HG03097 (cell line): ENCODE results near the gene LAYN.

ENCODE experiments used
- ATAC-seq: cut with Tn5 transposase; IDR thresholded peaks from one replicate; pipeline ENCODE4 v1.9.1; 2021; ENCODE audit not compliant: unreplicated experiment, low FRiP score

LAYN gene

GRCh38 chr11:111540114-111540936 is at the start of gene LAYN:
Gene LAYN (plus strand): TSS chr11:111540720. CDS start chr11:111540844, 124 bp downstream.
- ATAC-seq: no peak

DNA sequence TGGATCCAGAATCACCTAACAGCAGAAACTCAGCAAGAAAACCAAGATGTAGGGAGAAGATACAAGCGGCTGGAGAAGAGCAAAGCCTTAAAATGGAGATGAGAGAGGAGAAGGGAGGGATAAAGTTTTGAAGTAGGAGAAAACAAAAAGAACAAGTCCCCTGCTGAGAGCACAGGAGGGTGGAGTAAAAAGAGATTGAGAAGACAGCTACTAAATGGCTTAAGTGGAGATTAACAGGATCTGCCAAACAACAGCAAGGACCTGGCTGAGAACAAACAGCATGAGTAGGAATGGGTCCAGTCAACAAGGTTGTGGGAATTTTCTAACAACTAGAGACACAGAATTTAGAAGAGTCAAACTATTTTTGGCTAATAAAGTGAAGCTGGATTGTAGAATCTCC is 46.5 kb upstream of the LAYN start:
- ATAC-seq: no peak

DNA sequence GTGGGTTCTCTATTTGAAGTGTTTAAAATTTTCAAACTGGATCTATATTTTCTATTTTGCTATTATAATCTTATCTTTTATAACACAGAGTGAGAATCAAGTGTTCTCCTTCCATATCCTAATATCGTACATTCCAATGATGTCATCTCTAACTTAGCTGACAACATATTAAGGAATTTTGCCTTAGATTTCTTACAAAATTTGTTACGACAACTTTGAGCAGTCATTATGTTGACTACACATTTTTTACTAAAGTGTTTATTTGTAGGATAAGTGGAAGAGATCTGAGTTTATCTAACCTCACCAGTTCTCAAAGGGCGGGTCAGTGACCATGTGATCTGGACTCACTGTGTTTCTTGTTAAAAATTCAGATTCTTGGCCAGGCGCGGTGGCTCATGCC is 41.0 kb upstream of the LAYN start:
- ATAC-seq: no peak

DNA sequence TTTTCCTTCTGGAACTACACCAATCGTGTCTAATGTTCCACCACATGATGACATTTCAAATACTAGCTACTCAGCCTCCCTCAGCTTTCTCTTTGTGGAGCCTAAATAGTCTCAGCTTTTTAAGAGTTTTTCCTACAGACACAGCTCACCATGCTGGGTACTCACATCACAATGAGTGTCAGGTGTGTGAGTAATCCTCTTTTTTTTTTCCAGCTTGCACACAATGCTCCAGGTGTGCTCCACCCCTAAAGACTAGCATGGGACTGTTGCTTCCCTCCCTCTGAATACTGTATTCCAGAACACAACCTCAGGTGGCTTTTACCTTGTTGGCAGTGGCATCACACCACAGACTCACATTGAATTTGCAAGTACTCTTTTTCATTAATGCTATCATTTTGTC is 40.0 kb upstream of the LAYN start:
- no peak for ATAC-seq

GRCh38 chr11:111502611-111503010 is 37.9 kb upstream of the LAYN start:
- no peak for ATAC-seq

- ATAC-seq: no peak
These were observed 30.2 kb upstream of the LAYN start for GRCh38 chr11:111510311-111510710.

- no peak for ATAC-seq
These were observed 28.0 kb upstream of the LAYN start, which contains the start of gene BTG4 for GRCh38 chr11:111512296-111513239. Gene BTG4 (minus strand): TSS chr11:111512386. CDS start chr11:111498776, 13,610 bp downstream.

- no peak for ATAC-seq
These were observed 27.3 kb upstream of the LAYN start for GRCh38 chr11:111513240-111513605.

GRCh38 chr11:111514216-111515031 is 26.1 kb upstream of the LAYN start, which contains the start of gene HOATZ:
Gene HOATZ (plus strand): TSS chr11:111514778. CDS start chr11:111514785, 7 bp downstream.
- no peak for ATAC-seq

GRCh38 chr11:111515591-111515990 is 24.9 kb upstream of the LAYN start:
- no peak for ATAC-seq

GRCh38 chr11:111518668-111519067 is 21.9 kb upstream of the LAYN start:
- ATAC-seq: no peak

DNA sequence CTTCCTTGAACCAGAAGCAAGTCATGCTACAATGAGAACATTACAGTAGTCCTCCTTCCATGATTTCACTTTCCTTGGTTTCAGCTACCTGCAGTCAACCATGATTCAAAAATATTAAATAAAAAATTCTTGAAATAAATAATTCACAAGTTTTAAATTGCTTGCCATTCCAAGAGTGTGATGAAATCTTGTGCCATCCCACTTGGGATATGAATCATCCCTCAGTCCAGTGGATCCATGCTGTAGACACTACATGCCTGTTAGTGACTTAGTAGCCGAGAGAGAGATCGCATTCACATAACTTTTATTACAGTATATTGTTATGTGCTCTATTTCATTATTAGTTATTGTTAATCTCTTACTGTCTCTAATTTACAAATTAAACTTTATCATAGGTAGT is 20.0 kb upstream of the LAYN start:
- ATAC-seq: no peak

DNA sequence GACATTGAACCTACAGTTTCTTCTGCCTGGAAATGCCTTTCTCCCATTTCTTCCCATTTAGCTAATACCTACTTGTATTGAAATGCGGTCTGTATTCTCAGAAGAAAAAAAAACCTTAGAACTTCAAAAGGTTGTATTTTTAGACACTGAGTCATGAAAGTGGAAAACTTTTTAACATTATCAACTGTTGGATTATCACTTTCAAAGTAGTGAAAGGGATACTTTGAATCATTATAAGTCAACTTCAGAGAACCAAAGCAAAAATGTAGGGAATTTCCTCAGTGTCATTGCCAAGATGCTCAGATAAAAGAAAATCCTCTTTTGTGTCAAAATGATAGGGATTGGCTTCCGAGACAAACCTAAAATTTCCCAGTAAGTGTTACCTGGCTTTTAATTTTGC is 19.4 kb upstream of the LAYN start:
- no peak for ATAC-seq

GRCh38 chr11:111522426-111522825 is 18.1 kb upstream of the LAYN start:
- ATAC-seq: no peak

GRCh38 chr11:111523343-111523742 is 17.2 kb upstream of the LAYN start:
- no peak for ATAC-seq

GRCh38 chr11:111524056-111524455 is 16.5 kb upstream of the LAYN start:
- ATAC-seq: no peak

DNA sequence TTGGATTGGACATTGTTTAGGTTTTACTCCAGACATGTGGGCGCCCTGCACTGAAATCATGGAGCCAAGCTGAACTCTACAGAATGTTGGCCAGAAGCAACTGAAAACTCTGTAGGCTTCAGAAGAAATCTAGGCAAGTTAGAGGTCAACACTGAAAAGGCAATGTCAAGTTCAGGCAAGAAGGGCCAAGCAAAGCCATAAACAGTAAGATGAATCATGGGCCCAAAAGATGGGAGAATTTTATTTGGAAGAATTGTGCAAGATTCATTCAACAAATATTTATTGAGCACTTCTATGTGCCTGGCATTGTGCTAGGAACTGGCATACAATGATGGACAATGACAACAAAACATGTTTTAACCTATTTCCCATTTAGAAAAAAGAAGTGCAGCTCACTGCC is 15.1 kb upstream of the LAYN start:
- no peak for ATAC-seq

GRCh38 chr11:111526501-111526900 is 14.0 kb upstream of the LAYN start:
- no peak for ATAC-seq

DNA sequence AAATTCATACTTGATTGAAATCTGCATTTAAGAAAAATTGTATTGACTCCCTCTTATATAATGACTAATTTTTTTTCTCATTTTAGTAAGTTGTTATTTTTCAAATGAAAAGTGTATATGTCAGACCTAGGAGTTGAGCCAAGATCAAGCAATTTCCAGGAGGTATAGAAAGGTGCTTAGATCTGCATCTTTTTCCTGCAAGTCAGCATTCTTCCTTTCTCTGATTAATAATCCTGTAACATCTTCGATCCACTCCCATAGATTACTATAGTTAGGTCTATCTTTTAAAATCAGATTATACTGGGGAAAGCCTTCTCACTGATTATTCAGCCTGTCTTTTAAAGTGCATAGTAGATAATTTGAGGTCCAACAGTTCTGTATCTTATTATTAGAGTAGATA is 13.2 kb upstream of the LAYN start:
- ATAC-seq: no peak

DNA sequence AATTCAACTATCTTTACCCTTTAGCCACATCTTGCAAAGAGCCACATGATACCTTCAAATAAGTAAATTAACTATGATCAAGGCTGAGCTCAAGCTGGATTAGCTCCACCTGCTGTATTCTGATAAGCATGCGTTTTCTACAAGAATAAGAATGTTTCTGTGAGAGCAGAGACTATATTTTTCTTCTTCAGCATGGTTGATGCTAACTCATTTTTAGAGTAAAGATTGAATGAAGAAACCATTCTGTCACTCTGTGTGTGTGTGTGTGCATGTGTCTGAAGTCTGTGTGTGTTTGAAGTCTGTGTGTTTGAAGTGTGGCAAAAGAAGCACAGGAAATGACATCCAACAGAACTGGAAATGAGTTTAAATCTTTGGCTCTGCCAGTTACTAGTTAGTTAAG is 12.0 kb upstream of the LAYN start:
- no peak for ATAC-seq

- no peak for ATAC-seq
These were observed 10.4 kb upstream of the LAYN start for GRCh38 chr11:111530091-111530490.
